GM18870 (cell line): ENCODE data around the gene PAMR1.

ENCODE experiments used
- ATAC-seq: cut with Tn5 transposase; IDR thresholded peaks from one replicate; pipeline ENCODE4 v1.9.1; 2021; ENCODE audit warnings: moderate library complexity; ENCODE audit not compliant: unreplicated experiment

Gene PAMR1

DNA sequence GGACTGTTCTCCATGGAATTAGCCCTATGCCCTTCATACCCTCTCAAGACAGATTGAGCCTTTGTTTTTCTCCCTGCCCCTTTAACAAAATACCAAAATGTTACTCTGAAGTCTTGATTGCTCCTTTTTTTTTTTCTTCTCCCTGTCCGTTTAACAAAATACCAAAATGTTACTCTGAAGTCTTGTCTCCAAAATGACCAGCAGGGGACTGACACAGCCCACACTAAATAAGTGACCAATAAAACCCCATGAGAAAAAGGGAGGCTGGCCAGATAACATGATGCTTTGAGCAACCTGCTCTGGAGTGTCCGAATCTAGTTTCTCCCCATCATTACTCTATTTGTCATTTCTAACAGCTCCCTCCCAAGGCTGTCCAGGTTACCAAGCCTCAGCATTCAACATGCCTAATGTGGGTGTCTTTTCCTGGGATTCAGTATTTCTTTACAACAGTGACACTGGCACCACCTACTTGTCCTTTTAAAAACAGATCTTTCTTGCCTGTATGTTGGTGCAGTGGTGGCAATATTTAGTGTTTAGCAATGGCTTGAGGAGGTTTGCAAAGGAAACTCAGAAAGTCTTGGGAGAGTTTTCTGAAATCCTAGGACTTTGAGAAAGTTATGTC lies 63.4 kb downstream of the PAMR1 start:
- ATAC-seq, result no peak

DNA sequence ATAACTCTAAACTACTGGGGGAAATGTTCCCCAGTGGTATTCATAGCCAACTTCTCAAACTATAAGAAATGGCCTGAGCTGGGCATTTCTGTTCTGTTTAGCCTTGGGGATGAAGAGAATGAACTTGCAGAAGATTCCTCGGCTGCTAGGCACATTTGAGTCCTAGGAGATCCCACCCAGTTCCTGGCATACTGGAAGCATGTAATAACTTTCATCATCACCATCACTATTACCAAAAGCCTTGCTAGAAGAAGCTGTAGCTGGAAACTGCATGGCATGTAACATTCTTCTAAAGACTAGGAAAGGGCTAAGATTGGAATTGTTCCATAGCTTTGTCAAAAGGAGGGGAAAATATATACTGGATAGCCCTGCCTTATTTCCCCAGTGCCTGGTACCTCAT lies 65.9 kb downstream of the PAMR1 start:
- ATAC-seq, result no peak

DNA sequence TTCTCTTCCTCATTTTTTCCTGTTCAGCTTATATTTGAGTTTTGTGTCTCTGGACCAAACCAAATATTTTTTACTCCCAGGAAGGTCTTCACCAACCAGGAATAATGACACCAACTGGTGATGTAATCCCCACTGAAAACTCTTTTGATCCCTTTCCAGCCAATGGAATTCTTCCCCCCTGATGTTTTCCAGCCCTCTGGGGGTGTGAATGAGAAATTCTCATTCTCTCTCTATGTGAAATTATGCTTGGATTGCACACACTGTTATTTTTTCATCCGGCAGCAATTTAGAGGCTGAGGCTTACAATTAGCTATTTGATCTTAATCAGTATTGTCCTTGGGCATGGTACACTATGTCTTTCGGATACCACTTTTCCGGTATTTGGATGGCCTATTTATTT lies 66.6 kb downstream of the PAMR1 start:
- no peak for ATAC-seq

DNA sequence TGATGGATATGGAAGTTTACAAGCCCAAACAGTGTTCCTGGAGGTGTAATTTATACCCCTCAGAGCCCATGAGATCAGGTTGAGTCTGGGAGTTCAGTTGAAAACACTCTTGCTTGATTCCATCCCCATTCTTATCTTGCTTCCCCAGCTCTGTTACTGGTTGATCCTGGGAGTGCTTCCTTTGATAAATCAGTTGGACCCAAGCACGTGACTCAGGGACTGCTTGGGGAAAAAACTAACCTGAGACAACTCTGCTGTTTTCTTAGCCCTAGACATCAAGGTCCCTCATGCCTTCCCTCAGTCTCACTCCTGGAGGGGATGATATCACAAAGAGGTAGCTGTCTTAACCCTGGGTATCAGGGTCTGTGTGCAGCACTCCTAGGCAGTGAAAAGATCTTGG lies 71.1 kb downstream of the PAMR1 start:
- ATAC-seq, result no peak

DNA sequence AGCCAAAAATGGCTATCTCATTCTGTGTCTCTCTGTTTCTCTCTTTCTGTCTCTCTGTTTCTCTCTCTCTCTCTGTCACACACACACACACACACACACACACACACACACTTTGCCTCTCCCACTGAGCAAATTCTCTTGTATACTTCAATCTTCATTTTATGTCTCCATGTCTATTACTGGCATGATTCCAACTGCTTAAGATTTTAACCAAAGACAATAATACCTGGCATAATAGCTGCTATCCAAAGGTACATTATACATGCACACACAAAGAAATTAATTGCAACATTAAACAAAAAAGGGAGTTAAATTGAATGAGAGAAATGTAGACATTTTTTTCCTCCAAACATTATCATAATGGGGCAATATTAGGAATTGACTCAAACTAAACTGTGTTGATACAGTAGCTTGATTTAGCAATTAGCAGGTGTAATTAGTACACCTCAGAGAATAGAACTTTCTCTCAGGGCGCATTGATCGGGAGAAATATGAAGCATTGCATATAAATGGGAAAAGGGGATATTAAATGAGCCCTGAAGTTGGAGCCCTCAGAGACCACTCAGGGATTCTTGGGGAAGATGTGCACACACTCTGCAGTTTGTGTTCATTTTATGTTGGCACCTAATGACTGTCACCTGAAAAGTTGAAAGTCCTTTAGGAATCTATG lies 88.7 kb downstream of the PAMR1 start:
- no peak for ATAC-seq

DNA sequence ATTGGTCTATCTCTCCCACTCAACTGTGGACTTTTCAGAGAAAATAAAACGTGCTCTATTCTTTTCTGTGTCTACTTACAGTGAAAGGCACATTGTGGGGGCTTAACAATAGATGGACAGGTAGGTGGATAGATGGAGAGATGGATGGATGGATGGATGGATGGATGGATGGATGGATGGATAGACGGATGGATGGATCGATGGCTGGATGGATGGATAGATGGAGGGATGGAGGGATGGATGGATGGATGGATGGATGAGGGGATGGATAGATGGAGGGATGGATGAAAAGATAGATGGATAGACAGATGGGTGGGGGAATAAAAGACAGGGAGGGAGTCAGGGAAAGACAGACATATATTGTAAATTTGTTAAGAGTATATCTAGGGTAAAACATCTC lies 91.8 kb downstream of the PAMR1 start:
- no peak for ATAC-seq

DNA sequence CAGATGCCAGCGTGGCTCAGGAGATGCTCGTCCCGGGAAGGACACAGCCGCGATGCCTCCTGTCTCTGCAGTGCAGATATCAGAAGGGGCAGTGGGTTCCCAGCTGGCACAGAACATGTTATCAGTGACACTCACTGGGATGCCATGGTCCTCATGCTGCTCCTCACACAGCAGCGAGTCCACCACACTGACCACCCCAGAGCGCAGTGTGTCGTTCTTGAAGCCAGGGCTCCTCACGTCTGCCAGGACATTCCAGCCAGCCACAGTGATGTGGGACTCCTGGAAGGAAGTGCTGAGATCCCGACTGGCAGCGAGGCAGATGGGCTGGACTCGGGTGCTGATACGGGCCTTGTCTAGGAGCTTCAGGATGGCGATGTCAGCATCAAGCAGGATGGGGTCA lies 93.0 kb downstream of the PAMR1 start:
- no peak for ATAC-seq

DNA sequence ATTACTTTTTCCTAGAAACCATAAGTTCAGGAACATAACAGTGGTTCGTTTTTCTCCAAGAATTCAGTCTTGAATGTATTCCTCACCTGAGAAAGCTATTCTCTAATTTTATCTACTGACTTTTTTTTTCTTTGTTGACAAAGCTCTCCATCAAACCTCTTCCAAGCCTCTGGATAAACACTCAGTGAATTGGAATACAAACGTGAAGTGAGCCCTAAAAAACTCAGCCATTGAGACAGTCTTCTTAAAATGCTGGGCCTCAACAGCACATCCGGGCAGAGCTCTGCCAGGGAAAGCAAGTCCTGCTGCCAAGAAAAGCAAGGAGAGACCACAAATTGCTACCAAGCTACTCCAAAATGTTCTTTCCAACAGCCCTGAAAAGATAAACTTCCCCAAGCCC lies 98.3 kb downstream of the PAMR1 start:
- no peak for ATAC-seq

DNA sequence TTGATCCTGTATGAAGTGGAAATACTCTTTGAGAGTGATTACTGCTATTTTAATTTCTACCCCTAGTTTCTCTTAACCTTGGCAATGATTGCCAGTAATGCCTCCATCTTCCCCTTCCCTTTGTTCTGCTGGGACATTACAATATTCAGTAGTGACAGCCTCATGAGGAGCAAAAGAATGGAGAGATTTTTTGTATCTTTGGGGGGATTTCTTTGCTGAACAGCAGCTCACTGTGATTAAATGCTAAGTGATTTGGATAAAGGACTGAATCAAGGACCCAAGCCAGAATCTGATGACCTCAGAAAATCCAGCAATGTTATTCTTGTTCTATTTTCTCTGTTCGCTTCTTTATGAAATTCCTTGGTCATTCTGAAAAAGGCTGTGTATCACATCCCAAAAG lies 99.1 kb downstream of the PAMR1 start:
- ATAC-seq, result no peak

DNA sequence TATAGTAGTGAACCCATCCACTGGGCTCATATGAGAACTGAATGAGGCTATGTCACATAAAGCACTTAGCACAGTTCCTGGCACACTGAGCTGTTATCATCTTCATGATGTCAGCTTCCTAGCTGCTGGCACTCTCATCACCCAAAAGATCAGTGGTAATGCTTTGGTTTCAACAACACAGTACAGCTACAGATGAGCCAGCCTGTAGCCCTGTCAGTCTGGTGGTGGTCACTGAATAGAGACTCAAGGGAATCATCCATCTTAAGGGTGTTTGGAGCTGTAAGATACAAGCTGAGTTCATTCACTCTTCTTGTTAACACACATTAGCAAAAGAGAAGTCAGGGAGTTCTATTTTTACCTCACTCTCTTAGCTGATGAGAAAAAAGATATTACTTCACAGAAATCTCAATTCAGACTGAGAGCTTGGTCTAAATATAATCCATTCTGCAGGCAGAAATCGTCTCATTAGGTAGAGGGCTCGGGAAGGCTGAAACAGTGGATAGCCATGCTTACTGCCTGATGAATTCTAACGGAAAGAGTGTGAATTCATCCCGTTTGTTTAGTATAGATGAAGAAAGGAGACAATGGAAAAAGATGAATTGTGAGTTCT lies 99.7 kb downstream of the PAMR1 start:
- ATAC-seq, result no peak

DNA sequence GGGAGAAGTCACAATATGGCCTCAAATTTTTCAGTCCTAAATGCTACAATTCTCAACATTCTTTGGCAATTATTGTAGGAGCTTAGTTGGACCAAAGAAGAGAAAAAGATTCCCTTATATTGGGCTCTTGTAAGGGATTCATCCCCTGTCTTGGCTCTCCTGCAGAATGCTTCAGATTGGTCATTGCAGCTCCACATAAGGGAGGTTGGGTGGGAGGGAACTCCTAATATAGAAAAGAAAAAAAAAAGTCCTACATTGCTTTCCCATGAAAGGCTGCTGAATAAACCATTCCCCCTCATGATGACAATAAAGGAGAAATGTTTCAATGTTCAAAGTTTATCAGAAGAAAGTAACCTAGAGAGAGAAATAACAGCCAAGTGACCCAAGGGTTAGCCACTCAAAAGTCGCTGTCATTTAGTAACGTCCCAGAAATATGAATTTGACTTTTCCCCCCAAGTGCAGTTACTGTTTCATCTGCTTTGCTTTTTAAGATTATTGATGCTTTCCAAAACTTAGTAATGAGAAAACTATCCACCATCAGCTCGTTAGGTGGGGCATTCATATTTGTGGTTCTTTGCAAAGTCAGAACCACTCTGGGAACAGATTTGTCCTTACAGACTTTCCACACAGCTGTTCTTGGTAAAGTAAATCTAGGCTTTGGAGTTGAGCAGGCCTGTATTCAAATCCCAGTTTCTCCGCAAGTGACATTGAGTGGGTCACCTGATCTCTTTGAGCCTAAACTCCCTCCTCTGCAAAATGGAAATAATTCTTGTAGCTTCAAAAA lies 101.1 kb downstream of the PAMR1 start:
- no peak for ATAC-seq

DNA sequence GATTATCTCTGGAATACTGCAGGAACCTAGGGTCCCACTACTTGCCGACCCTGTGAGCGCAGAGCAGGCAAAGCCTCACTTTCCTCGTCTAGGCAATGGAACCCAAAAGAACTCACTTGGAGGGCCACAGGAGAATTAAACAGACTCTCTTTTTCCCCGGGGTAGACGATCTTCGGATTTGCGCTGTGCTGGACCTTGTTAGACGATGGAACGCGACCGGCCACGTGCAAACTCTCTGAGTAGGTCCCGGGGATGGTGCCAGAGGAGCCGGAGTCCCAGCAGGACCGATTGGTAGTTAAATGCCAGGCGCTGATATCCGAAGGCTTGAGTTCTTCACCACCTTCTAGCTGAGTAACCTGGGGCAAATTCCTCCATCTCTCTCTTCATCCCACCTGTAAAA lies 105.0 kb downstream of the PAMR1 start:
- ATAC-seq, result no peak

DNA sequence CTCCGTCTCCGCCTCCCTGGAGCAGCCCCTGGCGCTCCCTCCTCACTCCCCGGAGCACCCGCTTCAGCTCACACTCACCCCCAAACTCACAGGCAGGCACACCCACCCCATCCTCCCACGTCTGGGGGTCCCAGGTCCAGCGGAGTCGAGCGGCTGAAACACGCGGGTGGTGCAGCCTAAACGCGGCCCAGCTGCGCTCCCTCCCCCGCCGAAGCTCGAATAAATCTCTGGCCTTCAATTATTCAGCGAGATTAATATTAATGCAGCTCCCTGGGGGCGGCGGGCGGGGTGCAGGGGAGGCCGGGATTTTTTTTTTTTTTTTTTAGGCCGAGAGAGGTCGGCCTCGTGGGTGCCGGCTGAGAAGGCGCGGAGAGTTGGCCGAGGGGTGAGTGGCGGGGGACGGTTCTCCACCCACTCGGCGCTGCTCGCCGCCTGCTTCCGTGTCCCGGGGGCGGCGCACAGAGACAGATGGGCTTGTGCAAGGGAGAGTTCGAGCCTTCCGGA lies 105.5 kb downstream of the PAMR1 start:
- ATAC-seq, result no peak

DNA sequence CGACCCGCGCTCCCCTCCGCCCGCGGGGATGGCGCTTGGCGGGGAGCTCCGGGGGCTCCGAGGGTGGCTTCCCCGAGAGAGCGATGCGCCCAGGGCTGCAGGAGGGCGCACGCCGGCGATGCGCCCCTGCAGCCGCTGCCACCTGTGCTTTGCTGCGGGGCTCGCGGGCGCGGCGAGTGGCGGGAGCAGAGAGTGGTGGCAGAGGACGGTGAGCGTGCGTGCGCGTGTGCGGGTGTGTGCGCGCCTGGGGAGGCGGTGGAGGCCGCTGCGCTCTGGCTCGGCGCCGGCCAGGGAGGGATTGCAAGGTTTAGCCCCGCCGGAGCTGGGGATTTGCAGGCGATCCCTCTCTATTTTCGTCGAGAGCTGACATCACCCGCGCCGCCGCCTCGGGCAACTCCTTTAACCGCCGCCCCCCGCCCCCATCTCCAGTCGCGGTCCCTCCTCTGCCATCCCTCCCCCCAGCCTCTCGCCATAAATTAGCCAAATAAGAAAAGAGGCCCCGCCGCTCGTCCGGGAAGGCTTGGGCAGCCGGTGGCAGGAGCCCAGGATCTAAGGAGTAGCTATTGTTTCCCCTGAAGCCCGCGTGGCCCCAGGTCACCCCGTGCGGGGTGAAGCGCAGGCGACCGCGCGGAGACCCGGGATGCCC lies 106.1 kb downstream of the PAMR1 start, which contains the start of gene SLC1A2:
SLC1A2 (minus strand) TSS at position 375 of the 646 bp plus-strand sequence. CDS start 592 bp downstream, outside the sequence.
- ATAC-seq, result no peak

DNA sequence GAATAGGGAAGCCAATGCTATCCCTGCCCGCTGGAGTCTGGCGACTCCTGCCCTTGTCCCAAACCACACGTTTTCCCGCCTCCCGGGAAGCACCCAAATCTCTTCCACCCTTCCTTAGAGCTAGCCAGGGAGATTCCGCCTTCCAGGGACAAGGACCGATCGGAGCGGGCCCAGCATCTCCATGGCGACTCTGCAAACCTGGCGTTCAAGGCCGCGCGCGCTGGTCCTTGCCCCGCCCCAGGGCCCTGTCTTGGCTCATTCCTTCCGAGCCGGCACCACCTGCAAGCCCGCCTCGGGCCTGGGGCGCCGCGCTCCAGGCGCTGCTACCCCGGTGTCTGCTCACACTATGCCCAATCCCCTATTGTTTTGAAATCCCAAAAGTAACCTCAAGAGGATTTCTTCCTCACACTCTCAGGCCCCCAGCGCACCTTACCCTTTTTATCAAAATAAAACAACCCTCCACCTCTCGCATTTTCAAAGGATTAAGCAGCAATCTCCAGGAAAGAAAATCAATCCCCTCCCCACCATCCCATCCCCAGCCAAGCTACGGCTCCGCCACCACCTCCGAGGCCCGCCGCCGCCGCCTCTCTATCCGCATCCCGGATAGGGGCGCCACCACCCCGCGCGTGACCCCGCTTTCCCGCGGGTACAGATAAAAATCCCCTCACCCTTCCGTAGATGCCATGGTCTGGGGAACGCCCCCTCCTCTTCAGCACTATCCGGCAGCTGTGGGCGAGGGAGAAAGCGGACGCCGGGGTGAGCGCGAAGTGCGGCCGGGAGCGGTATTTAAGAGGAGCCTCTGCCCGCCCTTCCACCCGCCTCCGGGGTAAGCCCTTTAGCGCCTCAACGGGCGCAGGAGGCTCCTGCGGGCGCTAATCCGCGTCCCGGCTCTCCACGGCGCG lies 106.9 kb downstream of the PAMR1 start:
- ATAC-seq, result no peak

DNA sequence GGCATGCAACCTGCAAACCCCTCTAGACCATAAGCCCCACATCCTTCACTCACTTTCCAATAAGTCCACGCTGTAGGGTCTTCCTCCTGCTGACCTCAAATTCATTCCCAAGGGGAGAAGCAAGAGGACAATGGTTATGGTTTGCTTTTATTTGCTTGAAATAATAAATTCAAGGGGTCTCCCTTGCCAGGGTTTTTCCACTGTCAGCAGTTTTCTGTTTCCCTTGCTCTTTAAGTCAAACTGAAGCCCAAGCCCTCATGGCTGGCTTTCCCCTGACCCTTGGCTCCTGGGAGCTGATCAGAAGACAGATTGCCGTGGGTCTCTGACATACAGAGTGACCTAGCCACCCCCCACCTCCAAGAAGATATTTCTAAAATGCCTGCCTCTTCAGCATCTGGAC lies 109.9 kb downstream of the PAMR1 start:
- no peak for ATAC-seq

DNA sequence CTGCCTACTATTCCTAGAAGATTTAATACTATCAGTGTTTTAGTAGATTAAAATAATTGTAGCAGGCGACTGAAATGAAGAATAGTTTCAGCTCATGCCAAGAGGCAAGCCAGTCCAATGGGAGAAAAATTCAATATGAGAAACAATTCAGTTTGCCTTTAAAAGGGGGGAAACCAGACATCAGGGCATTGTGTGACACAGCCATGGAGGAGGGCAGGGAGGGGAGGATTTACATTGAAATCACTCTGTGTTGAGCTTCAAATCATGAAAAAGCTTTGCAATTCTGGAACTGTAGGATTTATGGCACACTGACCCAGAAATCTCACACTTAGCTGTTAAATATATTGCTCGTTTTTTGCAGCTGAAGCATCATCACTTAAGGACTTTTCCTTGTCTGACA lies 110.6 kb downstream of the PAMR1 start:
- ATAC-seq, result no peak

DNA sequence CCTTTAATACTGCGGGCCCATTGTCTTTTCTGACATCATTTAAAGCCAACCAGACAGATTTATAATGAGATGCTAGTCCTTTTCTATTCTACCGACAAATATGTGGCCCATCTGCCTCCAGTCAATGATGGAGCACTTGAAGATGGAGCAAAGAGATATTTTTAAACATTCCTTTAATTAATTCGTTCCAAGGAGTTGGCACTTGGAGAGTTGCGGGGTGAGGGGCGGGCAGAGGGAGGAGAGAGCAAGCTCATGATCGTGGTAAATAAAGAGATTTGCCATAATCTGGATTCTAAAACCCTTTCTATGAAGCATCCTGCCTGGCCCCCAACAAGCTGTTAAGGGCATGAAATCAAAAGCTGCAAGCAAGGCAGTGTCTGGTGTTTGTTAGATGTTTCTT lies 111.1 kb downstream of the PAMR1 start:
- no peak for ATAC-seq

DNA sequence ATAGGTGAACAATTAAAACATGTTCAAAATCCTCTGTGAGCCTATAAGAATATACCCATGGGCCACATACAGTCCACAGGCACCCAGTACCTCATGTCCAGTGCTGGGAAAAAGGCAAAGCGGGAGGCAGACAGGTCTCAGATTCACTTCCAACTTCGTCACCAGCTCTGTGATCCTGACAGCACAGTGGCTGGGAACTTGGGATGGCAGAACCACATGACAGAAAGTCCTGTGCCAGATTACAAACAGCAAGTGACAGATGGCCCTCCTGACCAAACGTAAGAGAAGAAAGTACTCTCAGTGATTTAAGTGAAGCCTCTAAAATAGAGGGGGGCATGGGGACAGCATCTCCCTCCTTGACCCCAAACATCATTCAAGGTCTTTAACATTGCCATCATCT lies 111.8 kb downstream of the PAMR1 start:
- no peak for ATAC-seq

DNA sequence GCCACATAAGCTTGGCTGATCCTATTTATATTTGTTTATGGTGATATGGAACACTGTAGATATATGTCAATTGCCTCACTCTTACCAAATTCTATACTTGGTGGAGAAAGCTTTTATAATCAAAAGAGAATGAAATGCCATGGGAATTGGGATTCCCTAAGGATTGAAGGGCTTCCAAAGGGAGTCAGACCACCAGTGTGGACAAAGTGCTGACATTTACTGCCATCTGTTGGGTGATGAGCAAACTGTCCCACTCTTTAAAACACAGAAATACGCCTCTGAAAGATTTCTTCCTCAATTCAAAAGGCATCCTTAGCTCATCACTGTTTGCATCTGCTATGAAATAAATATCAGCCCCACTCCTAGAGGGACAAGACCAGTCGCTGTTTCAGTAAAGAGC lies 113.1 kb downstream of the PAMR1 start:
- ATAC-seq, result no peak
